HG03558 (cell line): ENCODE data around the gene CDK18.
"Not testable (repeated sequence)": the region's sequence is repeated elsewhere in the genome, so short reads cannot be mapped to it uniquely, and the experiment has no call there.

Experiments used
- ATAC-seq: cut with Tn5 transposase; IDR thresholded peaks from one replicate; pipeline ENCODE4 v1.9.1; 2021; ENCODE audit warnings: moderate number of reproducible peaks; ENCODE audit not compliant: unreplicated experiment; ENCODE audit errors: extremely low read depth

CDK18 gene

DNA sequence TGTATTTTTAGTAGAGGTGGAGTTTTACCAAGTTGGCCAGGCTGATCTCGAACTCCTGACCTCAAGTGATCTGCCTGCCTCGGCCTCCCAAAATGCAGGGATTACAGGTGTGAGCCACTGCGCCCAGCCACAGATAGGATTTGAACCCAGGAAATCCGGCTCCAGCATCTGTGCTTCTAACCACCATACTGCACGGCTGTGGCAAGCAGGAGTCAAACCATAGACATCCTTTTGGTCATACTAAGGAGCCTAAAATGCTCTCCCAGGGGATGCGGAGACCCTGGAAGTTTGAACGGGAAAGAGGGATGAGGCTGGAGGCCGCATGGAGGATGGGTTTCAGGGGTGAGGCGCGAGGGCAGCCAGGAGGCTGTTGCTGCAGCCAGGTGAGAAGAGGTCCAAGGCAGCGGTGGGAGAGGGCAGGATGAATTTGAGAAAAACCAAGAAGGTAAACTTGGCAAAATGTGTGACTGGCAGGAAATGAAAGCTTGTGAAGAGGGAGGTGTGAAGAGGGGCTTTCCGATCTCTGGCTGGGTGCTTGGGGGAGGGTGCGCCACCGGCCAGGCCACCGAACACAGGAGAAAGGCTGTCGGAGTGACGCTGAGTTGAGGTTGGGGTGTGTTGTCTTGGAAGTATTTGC, 24.0 kb upstream of the CDK18 start:
- no peak for ATAC-seq

DNA sequence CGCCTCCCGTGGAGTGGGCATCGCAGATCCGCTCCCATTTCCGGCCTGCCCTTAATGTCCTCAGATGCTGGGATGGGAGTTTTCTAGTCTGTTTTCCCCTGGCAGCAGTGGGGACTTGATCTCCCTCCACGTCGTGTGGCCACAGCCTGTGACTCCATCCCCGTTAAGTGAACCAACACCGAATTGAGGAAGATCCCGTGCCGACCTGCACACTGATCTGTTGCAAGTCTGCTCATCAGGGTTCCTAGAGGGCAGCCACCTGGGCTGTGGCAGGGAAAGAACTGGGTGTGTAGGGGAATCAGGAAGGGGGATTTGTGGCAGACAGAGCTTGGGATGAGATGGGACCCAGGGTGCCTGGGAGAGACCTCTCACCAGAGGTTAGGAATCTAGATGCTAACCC, 23.3 kb upstream of the CDK18 start:
- ATAC-seq: no peak

DNA sequence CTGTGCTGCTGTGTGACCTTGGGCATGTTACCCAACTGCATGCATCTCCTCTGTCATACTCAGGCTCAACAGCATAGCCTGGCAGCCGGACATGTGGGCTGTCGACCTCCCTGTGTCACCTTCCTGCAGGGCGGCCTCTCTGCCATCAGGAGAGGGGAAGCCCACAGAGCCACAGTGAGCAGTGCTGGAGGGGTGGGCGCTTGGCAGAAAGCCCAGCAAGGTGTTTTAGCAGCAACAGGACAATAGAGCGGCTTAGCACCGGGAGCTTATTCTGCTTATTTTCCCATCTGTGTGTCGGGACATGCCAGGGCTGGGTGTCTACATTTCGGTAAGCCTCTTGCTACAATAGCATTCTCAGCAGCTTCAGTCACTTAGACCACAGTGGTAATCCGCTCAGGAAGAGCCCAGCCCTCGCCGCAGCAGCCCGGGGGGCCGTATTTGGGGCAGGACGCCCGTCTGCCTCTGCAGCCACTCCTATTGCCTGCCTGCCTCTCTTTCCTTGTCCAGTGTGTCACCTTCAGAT, 22.8 kb upstream of the CDK18 start:
- ATAC-seq: no peak

DNA sequence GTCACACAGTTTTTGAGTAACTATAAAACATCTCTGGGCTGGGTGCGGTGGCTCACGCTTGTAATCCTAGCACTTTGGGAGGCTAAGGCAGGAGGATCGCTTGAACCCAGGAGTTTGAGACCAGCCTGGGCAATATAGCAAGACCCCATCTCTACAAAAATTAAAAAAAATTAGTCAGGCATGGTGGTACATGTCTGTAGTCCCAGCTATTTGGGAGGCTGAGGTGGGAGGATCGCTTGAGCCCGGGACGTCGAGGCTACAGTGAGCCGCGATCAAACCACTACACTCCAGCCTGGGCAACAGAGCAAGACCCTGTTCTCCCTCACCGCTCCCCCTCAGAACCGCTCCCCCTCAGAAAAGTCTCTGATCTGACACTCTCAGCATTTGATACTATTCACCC, 21.9 kb upstream of the CDK18 start:
- ATAC-seq: not testable (repeated sequence)

DNA sequence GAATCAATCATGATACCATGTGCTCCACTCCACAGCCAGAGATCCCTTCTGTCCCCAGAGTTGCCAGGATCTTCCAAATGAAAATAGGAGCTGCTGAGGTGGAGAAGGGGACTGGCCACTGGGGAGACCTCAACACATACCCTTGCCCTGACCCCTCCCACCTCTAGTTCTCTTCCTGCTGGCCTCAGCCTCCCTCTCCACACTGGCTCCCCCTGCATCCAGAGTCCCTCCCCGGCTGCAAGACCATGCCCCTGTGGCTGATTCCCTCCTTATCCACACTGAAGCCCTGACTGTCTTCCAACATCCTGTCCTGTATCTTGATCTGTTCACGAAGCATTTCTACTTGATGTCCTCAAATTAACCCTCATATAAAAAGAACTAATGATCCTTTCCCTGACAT, 21.1 kb upstream of the CDK18 start:
- ATAC-seq: no peak

DNA sequence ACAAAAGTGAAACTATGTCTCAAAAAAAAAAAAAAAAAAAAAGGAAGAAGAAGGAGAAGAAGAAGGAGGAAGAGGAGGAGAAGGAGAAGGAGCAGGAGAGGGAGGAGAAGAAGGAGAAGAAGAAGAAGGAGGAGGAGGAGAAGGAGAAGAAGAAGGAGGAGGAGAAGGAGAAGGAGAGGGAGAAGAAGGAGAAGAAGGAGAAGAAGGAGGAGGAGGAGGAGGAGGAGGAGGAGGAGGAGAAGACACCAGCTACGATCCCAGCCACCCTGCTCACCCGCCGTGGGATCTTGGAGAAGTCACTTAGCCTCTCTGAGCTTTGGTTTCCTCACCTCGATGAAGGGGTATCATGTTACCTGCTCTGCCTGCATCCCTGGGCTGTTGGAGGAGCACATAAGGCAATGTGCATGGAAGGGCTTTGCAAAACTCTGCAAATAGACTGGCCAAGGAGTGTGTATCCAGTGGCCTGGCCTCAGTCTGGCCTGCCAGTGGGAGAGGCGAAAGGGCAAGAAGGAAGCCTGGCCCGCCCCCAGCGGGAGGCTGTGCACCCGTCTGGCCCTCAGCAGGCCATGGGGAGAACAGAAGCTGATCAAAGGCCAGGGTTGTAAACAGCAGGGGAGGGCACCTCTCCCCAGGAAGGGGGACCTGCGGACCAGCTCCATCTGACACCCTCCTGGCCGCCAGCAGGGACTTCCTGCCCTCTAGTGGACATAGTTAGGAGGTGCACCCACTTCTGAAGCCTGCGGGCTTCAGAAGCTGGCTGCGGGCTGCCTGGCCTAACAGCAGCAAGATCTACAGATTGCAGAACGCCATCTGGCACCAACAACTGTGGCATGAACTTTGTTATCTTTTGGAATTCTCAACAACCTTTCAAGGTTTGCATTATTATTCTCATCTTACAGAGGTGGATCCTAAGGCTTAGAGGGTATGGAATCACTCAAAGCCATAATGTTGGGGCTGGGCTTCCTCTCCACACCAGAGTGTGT, 19.2 kb upstream of the CDK18 start:
- no peak for ATAC-seq

DNA sequence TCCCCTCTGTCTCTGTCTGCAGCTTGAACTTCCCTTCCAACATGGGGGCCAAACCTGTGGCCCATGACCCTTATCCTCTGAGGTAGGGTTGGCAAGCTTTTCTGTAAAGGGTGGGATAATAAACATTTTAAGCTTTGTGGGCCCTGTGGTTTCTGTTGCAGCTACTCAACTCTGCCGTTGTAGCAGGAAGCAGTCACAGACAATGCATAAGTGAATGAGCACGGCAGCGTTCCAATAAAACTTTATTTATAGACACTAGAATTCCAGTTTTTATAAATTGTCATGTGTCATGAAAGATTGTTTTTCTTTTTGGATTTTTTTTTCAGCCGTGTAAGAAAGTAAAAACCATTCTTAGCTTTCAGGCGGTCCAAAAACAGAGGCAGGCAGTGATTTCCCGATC, 18.2 kb upstream of the CDK18 start:
- no peak for ATAC-seq

DNA sequence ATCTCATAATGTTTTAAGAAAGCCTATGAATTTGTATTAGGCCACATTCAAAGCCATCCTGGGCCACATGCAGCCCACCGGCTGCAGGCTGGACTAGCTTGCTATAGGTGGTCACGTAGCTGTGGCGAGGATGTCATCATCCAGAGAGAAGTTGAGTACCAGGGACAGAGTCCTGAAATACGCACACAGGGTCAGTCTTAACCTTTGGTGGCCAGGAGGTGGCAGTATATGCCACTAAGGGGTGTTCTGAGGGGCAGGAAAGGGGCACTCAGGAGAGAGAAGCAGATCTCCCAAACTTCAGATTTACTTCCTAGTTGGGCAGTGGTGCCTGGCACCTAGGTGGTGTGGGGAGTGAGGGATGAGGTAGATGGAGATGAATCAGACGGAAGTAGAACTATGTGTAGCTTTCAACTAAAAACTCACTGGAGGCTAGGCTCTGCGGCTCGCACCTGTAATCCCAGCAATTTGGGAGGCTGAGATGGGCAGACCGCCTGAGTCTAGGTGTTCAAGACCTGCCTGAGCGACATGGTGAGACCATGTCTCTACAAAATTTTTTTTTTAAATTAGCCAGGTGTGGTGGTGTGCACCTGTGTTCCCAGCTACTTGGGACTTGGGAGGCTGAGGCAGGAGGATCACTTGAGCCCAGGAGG, 16.3 kb upstream of the CDK18 start:
- no peak for ATAC-seq

DNA sequence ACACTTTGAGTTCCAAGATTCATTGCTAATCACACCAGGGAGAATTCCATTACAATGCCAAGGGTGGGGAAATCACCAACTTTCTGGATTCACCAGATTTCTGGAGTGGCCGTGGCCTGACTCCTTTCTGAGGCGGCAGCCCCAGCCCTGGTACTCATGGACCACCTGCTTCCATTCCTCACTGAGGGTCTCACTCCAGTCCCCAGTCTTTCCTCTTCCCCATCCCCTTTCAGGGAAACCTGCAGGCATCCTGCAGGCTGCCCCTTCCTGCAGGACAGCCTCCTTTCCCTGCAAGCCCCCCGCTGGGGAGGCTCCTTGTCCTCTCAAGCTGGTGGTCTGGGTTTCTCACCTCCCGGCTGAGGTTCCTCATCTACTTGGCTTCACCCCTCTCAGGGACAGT, 12.7 kb upstream of the CDK18 start:
- no peak for ATAC-seq

DNA sequence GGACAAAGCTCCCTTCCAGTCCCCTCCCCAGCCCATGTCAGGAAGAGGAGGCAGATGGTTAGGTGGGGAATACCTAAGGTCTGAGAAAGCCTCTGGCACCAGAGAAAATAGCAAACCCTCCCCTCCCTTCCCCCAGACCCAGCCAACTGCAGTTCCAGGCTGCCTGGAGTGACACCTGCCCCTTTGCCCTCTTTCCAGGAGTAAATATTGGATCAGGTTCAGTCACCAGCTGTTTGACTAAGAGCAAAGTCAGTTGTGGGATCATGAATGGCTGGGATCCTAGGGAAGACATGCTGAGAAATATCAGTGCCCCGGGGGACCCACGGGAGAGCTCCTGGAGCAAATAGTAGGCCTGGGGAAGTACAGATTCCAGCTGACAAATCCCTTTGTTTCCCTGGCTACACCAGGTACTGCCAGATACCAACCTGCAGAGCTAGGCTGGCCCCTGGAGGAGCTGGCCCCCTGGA, 12.2 kb upstream of the CDK18 start:
- no peak for ATAC-seq

DNA sequence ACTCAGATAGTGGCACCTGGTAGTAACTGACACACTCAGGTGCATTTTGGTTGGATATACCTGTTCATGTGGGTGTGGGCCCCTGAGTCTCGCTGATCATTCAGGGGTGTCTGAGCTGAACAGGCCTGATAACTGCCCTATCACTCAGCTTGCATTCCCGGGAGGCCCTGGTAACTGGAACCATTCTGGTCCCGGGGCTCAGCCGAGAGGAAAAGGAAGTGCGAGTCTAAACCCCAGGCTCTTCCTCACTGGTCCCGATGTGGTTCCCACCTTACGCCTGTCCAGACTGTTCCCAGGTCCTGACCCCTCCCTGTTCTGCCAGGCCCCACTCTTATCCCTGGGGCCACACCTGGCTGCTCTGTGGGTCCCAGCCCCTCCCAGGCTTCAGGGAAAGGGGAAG, 11.7 kb upstream of the CDK18 start:
- ATAC-seq: no peak

DNA sequence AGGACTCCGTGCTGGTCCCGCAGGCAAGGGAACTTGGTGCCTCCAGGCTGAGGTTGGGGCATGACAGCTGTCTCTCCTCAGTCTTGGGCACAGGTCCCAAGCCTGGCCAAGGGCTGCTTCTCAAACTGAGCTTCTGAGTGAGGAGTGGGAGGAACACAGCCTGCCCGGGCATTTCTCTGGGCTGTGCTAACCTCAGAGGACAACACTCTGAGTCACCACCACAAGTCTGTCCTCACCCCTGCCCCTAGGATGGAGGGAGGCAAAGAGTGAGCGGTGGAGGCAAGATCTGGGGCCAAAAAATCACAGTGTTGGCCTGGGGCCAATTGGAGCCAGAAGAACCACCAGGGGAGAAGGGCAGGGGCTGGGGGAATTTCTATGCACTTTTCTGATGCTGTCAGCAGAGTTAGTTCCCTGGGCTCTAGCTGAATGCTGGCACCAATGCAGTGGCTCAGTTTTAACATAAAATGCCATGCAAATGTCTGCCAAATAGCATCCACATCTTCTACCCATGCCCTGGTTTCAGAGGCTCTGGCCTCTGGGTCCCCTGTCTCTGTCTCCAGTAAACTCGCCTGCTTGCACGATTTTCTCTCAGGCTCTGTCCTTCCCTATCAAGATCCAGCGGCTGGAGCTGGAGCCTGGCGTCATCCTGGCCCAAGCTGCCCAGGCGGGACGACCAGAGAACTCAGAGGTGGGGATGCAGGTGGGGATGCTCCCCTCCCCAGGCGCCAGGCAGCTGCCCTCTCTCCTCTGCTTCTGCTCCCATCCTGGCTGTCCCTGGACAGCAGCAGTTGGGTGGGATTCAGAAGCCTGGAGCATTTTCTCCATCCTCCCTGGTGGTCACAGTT, 11.0 kb upstream of the CDK18 start:
- no peak for ATAC-seq

DNA sequence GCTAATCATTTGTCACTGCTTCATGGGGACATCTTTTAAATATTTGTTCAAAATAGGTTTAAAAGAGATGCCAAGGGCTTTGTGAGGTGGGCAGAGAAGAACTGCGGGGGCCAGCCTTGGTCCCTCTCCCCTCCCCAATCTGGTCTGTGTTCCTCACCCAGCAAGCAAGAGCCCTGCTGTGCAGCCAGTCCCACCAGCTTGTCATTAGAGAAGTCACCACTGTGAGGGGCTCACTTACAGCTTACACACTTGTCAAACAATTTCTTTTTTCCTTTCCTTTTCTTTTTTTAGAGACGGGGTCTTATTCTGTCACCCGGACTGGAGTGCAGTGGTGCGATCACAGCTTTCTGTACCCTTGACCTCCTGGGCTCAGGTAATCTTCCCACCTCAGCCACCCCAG, 10.4 kb upstream of the CDK18 start:
- no peak for ATAC-seq

DNA sequence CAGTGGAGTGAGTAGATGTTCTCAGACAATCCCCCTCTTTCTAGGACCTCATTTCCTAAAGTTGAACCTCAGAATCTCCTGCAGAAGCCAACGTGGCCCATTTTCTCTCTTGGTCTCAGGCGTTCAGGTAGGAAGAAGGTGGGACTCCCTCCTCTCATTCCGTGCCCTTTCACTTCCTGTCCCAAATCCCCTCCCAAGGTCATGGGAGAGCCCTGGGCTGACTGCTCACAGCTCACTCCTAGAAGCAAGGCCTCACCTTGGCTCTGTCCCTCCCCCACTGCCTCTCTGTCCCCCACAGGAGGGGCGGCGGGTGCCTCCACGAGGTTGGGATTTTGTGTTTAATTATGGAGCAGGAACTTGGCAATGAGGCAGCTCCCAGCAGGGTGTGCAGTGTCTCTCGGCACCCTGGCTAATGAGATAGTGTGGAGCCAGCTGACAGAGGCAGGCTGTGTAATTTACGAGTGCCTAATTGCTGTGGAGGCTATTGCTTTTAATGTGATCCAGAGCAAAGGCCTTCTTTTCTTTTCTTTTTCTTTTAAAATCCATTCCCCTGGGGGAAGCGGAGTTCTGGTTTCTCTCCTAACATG, 9.1 kb upstream of the CDK18 start:
- ATAC-seq: no peak

DNA sequence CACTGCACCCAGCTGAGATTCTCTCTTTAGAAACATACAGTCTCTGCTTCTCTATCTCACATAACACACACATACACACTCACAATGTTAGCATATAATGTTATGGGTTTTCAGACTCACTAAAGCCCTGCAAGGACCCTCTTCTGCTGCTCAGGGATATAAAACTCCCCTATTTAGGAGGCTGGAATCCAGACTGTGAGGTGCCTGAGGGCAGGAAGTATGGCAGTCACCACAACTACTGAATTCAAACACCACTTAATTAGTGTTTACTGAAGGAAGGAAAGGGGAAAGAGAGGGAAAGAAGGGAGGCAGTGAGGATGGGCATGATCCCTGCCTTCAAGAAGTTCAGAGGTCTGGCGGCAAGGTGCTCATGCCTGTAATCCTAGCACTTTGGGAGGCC, 7.8 kb upstream of the CDK18 start:
- no peak for ATAC-seq

DNA sequence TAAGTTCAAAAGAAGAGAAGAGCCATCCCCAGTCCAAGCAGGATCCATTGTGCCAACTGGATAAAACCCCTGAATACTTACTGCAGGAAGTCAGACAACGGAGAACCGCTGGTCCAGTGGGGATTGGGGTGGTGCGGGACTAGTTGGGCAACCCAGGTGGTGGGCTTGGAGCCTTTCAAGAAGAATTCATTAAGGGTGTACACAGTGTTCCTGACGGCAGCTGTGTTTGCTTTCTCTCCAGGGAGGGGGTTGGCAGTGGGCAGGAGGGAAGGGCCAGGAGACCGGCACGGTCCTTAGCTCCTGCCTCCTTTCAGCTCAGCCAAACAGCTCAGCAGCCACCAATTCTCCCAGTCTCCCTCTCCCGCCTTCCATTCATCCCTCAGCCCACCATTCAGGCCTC, 7.1 kb upstream of the CDK18 start:
- ATAC-seq: no peak

DNA sequence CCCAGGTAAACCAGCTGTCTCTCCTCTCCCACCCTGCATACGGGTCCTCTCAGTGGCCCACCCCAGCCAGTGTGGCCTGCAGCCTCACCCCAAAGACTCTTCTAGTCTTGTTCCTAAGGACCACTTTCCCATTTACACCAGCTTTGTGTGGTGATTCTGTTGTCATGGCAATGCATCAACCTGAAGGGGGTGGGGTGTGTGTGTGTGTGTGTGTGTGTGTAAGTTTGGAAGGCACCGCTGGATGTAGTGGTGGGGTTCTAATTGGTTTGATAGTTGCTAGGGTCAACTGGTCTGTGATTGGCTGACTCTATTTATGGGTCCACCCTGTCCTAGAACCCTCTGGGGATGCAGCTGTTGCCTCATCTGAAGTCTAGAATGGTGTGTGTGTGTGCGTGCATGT, 4.7 kb upstream of the CDK18 start:
- no peak for ATAC-seq

DNA sequence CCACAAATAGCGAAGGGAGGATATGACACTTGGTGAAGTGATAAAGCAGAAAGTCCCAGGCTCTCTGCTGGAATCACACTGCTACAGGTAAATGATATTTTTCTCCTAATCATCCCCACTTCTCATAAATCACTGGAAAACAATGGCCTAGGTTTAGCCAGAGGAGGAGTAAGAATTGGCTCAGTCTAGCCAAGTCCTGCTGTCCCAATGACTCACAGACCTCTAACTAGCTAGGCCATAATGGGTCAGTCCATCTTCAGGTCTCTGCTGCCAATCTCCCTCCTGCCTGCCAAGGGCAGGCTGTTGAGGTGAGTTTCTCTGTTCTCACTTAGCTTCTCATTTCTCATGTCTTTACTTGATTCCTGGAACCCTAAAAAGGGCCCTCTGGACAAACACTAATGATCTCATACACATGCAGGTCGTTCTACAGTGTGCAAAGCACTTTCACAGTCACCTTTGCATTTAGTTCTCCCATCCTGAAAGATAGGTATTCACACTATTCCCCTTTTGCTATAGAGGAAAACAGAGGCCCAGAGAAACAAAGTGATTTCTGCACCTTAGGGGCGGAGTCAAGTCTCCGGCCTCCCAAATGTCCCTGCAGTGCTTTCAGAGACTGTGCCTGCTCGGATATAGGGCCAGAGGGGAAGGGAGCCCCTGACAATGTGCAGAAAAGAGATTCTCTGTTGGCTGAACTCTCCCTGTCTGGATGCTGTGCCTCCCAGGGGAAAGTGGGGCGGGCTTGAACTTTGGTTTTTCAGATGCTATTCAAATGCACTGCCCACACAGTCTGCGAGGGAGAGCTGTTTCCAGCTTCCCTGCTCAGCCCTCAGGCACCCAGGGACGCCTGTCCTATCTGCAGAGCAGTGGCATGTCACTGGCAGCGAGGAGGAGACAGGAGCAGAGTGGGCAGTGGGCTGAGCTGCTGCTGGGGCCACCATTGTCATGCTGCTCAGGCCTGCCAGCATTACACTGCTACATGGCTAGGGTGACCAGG, 3.9 kb upstream of the CDK18 start:
- ATAC-seq: no peak
